ENCODE data around the gene MANSC1. TPM values are rescaled to one million over a fixed set of nuclear protein-coding genes. Genes with fewer than 3 reads are reported as not detected.
A peak's percentile ranks its signal among the peaks of the same experiment; 100 is the strongest.

The MANSC1 gene
- total RNA-seq, 6 experiments from 2014 or later: 4.8 to 11.7 (median 10.0) TPM

DNA sequence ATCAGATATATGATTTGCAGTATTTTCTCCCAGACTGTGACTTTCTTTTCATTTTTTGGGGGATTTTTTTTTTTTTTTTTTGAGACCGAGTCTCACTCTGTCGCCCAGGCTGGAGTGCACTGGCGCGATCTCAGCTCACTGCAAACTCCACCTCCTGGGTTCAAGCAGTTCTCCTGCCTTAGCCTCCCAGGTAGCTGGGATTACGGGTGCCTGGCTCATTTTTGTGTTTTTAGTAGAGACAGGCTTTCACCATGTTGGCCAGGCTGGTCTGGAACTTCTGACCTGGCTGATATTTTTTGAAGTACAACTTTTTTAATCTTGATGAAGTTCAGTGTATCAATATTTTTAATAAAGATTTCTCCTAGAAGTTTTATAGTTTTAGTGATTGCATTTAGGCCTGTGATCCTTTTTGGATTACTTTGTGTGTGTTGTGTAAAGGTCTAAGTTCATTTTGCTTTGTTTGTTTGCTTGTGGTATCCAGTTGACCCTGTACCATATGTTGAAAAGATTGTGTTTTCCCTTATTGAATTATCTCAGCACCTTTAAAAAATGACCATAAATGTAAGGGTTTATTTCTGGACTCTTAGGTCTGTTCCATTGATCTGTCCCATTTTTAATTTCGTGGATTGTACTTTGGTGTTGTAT is 31.0 kb upstream of the MANSC1 start:
- peaks cover 26% of the 10 kb centered on the region for H3K4me1 Mint-ChIP-seq (ENCODE audit: low read depth)
- H3K27me3 Mint-ChIP-seq (ENCODE audit: insufficient read depth): no peaks in the 10 kb centered on the region
- no peak for DNase-seq
- H3K36me3 Mint-ChIP-seq (ENCODE audit: low read depth): peaks cover 5% of the 10 kb centered on the region; the same call in 1 of the 2 replicates
- TF ChIP-seq, protein P1, sequence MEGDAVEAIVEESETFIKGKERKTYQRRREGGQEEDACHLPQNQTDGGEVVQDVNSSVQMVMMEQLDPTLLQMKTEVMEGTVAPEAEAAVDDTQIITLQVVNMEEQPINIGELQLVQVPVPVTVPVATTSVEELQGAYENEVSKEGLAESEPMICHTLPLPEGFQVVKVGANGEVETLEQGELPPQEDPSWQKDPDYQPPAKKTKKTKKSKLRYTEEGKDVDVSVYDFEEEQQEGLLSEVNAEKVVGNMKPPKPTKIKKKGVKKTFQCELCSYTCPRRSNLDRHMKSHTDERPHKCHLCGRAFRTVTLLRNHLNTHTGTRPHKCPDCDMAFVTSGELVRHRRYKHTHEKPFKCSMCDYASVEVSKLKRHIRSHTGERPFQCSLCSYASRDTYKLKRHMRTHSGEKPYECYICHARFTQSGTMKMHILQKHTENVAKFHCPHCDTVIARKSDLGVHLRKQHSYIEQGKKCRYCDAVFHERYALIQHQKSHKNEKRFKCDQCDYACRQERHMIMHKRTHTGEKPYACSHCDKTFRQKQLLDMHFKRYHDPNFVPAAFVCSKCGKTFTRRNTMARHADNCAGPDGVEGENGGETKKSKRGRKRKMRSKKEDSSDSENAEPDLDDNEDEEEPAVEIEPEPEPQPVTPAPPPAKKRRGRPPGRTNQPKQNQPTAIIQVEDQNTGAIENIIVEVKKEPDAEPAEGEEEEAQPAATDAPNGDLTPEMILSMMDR (IDR thresholded peaks at IDR 0.05): no peak
- H3K9me3 Mint-ChIP-seq: no peaks in the 10 kb centered on the region
- H3K27ac Mint-ChIP-seq: no peak overlapping the region
- no peak overlapping the region for H3K4me3 Mint-ChIP-seq

- H3K36me3 Mint-ChIP-seq (ENCODE audit: low read depth): peaks cover 5% of the 10 kb centered on the region; the same call in 1 of the 2 replicates
- H3K9me3 Mint-ChIP-seq: no peaks in the 10 kb centered on the region
- no peak overlapping the region for H3K4me3 Mint-ChIP-seq
- TF ChIP-seq, protein P1 (IDR thresholded peaks at IDR 0.05): no peak
- no peak for DNase-seq
- H3K27ac Mint-ChIP-seq: no peak overlapping the region; the same call in 1 of the 2 replicates
- H3K4me1 Mint-ChIP-seq (ENCODE audit: low read depth): peaks cover 26% of the 10 kb centered on the region
- no peaks in the 10 kb centered on the region for H3K27me3 Mint-ChIP-seq (ENCODE audit: insufficient read depth)
Measured at GRCh38 chr12:12379831-12380730, 30.0 kb upstream of the MANSC1 start.

DNA sequence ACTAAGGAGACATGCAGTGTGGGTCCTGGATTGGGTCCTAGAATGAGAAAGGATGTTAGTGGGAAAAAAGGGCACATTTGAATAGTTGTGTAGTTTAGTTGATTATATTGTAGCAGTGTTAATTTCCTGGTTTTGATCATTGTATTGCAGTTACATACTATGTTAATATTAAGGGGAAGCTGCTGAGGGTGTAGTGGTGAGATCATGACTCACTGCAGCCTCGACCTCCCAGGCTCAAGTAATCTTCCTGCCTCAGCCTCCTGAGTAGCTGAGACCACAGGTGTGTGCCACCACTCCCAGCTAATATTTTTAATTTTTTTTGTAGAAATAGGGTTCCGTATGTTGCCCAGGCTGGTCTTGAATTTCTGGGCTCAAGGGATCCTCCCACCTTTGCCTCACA is 28.6 kb upstream of the MANSC1 start:
- peaks cover 17% of the 10 kb centered on the region for H3K4me1 Mint-ChIP-seq (ENCODE audit: low read depth)
- H3K36me3 Mint-ChIP-seq (ENCODE audit: low read depth): peaks cover 5% of the 10 kb centered on the region; the same call in 1 of the 2 replicates
- H3K27ac Mint-ChIP-seq: no peak overlapping the region
- H3K27me3 Mint-ChIP-seq (ENCODE audit: insufficient read depth): no peaks in the 10 kb centered on the region
- H3K9me3 Mint-ChIP-seq: no peaks in the 10 kb centered on the region
- TF ChIP-seq, protein P1 (IDR thresholded peaks at IDR 0.05): no peak
- no peak for DNase-seq
- no peak overlapping the region for H3K4me3 Mint-ChIP-seq

DNA sequence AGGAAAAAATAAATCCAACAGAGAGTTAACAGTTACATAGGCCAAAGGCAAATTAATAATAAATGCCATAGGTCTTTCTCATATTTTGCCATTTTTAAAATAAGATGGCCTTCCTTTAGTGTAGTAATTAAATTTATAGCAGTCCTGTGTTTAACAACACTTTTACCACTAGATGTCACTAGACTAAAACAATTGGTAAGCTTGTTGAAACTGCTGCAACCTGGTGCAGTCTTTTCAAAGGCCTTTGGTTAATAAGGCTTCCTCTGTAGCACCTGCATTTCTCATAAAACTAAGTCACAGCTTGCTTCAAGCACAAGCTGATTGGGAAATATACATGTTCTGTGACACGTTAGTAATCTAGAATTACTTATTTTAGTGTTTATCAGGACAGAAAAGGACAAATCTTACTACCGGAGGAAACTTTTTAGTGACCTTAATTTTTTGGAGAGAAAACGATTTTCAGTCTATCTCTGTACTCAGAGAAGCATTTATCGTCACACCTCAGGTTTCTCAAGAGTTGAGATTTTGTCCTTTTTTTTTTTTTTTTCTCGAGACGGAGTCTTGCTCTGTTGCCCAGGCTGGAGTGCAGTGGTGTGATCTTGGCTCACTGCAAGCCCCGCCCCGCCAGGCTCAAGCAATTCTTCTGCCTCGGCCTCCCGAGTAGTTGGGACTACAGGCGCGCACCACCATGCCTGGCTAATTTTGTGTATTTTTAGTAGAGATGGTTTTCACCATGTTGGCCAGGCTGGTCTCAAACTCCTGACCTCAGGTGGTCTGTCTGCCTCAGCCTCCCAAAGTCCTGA is 26.8 kb upstream of the MANSC1 start:
- H3K4me3 Mint-ChIP-seq: no peak overlapping the region
- peaks cover 17% of the 10 kb centered on the region for H3K4me1 Mint-ChIP-seq (ENCODE audit: low read depth)
- peak; percentile 77 for DNase-seq
- TF ChIP-seq, protein P1 (IDR thresholded peaks at IDR 0.05): peak; percentile 92
- H3K27me3 Mint-ChIP-seq (ENCODE audit: insufficient read depth): no peaks in the 10 kb centered on the region
- H3K36me3 Mint-ChIP-seq (ENCODE audit: low read depth): peaks cover 1% of the 10 kb centered on the region; the same call in 1 of the 2 replicates
- H3K9me3 Mint-ChIP-seq: no peaks in the 10 kb centered on the region
- no peak overlapping the region for H3K27ac Mint-ChIP-seq

Measured in HFFc6 (cell line).